NCI-H1417 (cell line): ENCODE data around the gene TMEM134.

Source experiments
- DNase-seq, 3 experiments: peaks; one replicate each; lab custom pipeline; 2025; lab: John Stamatoyannopoulos, UW

The TMEM134 gene

GRCh38 chr11:67422891-67423290 lies 46.2 kb downstream of the TMEM134 start:
- DNase-seq: no peak

- no peak for DNase-seq
These were observed 47.5 kb downstream of the TMEM134 start for GRCh38 chr11:67421430-67422031.

- peak; percentile 94 to 97 (median 97) for DNase-seq
These were observed 48.2 kb downstream of the TMEM134 start for GRCh38 chr11:67420646-67421429.

GRCh38 chr11:67420147-67420645 lies 48.9 kb downstream of the TMEM134 start:
- DNase-seq: no peak

- DNase-seq: no peak
These were observed 49.6 kb downstream of the TMEM134 start for GRCh38 chr11:67419325-67420049.

GRCh38 chr11:67418476-67419281 lies 50.4 kb downstream of the TMEM134 start:
- DNase-seq: no peak

GRCh38 chr11:67417425-67417824 lies 51.6 kb downstream of the TMEM134 start:
- DNase-seq: no peak

- DNase-seq: peak; percentile 10 to 57 (median 30)
These were observed 52.4 kb downstream of the TMEM134 start for GRCh38 chr11:67416416-67417335.

GRCh38 chr11:67415501-67416304 lies 53.3 kb downstream of the TMEM134 start, which contains the start of gene CARNS1:
Gene CARNS1 (plus strand): TSS chr11:67415678. CDS start chr11:67416200, 522 bp downstream.
- DNase-seq: peak in 2 of 3 experiments; percentile 17 to 39

- DNase-seq: no peak
These were observed 55.7 kb downstream of the TMEM134 start for GRCh38 chr11:67413266-67413849.

- no peak for DNase-seq
These were observed 56.4 kb downstream of the TMEM134 start for GRCh38 chr11:67412495-67413179.

- no peak for DNase-seq
These were observed 57.3 kb downstream of the TMEM134 start for GRCh38 chr11:67411785-67412152.
